ENCODE measurements around the gene GLYATL3. TPM values are rescaled to one million over a fixed set of nuclear protein-coding genes. Genes with fewer than 3 reads are reported as not detected.

Gene GLYATL3
- total RNA-seq, 1 donor from 2014 or later, result not detected

GRCh38 chr6:49515485-49516146 lies 15.9 kb downstream of the GLYATL3 start:
- H3K9me3 ChIP-seq, result no peaks in the 10 kb centered on the region
- no peaks in the 10 kb centered on the region for H3K4me1 ChIP-seq
- no peak overlapping the region for H3K4me3 ChIP-seq
- no peak overlapping the region for H3K27ac ChIP-seq
- intact Hi-C loops (cut with DNase I), result no loop called here
- TF ChIP-seq CTCF (IDR thresholded peaks at IDR 0.05), result no peak
- no peaks in the 10 kb centered on the region for H3K36me3 ChIP-seq
- H3K27me3 ChIP-seq (ENCODE audit: low read depth), result peaks cover 4% of the 10 kb centered on the region
- DNase-seq (no peak), ATAC-seq (no peak)

GRCh38 chr6:49516147-49516505 lies 16.4 kb downstream of the GLYATL3 start:
- intact Hi-C loops (cut with DNase I), result no loop called here
- H3K36me3 ChIP-seq, result no peaks in the 10 kb centered on the region
- H3K4me1 ChIP-seq, result no peaks in the 10 kb centered on the region
- no peak overlapping the region for H3K4me3 ChIP-seq
- H3K27me3 ChIP-seq (ENCODE audit: low read depth), result peaks cover 4% of the 10 kb centered on the region
- no peak for DNase-seq
- no peak overlapping the region for H3K27ac ChIP-seq
- no peak for ATAC-seq
- H3K9me3 ChIP-seq, result no peaks in the 10 kb centered on the region
- TF ChIP-seq CTCF (IDR thresholded peaks at IDR 0.05), result no peak

GRCh38 chr6:49517919-49518318 lies 18.2 kb downstream of the GLYATL3 start:
- DNase-seq (no peak), ATAC-seq (no peak)
- intact Hi-C loops (cut with DNase I), result no loop called here
- Histone ChIP-seq H3K9me3 (no peaks in the 10 kb centered on the region), H3K36me3 (no peaks in the 10 kb centered on the region), H3K27ac (no peak overlapping the region), H3K4me1 (no peaks in the 10 kb centered on the region), H3K27me3 (ENCODE audit: low read depth) (peaks cover 4% of the 10 kb centered on the region), H3K4me3 (no peak overlapping the region)
- TF ChIP-seq CTCF (IDR thresholded peaks at IDR 0.05), result no peak

- Histone ChIP-seq H3K4me3 (no peak overlapping the region), H3K36me3 (no peaks in the 10 kb centered on the region), H3K4me1 (no peaks in the 10 kb centered on the region), H3K27ac (no peak overlapping the region), H3K27me3 (ENCODE audit: low read depth) (no peaks in the 10 kb centered on the region), H3K9me3 (no peaks in the 10 kb centered on the region)
- intact Hi-C loops (cut with DNase I), result no loop called here
- no peak for TF ChIP-seq CTCF (IDR thresholded peaks at IDR 0.05)
- no peak for ATAC-seq
- no peak for DNase-seq
Measured at GRCh38 chr6:49519660-49520059, 19.9 kb downstream of the GLYATL3 start.

GRCh38 chr6:49522710-49523593 lies 23.2 kb downstream of the GLYATL3 start:
- Histone ChIP-seq H3K27ac (no peak overlapping the region), H3K36me3 (no peaks in the 10 kb centered on the region), H3K4me3 (no peak overlapping the region), H3K27me3 (ENCODE audit: low read depth) (no peaks in the 10 kb centered on the region), H3K9me3 (no peaks in the 10 kb centered on the region), H3K4me1 (no peaks in the 10 kb centered on the region)
- TF ChIP-seq CTCF (IDR thresholded peaks at IDR 0.05), result no peak
- DNase-seq, result no peak
- no peak for ATAC-seq
- intact Hi-C loops (cut with DNase I), result no loop called here

Data from lower lobe of right lung (tissue), 2 donors.